ENCODE measurements around the gene PTK6. TPM values are rescaled to one million over a fixed set of nuclear protein-coding genes. Genes with fewer than 3 reads are reported as not detected.

The PTK6 gene
- total RNA-seq, 1 donor from 2014 or later, result 0.12 TPM

- Mint-ChIP-seq H3K4me3 (no peak overlapping the region), H3K27me3 (peaks cover 24% of the 10 kb centered on the region), H3K36me3 (no peaks in the 10 kb centered on the region), H3K27ac (no peak overlapping the region), H3K9me3 (no peaks in the 10 kb centered on the region), H3K4me1 (ENCODE audit: unreplicated experiment) (no peaks in the 10 kb centered on the region)
- DNase-seq (ENCODE audit: extremely low spot score, unreplicated experiment), result no peak
- no peak for TF ChIP-seq CTCF (conservative IDR thresholded peaks at IDR 0.05)
Observed at GRCh38 chr20:63487781-63488241, 49.4 kb downstream of the PTK6 start.

DNA sequence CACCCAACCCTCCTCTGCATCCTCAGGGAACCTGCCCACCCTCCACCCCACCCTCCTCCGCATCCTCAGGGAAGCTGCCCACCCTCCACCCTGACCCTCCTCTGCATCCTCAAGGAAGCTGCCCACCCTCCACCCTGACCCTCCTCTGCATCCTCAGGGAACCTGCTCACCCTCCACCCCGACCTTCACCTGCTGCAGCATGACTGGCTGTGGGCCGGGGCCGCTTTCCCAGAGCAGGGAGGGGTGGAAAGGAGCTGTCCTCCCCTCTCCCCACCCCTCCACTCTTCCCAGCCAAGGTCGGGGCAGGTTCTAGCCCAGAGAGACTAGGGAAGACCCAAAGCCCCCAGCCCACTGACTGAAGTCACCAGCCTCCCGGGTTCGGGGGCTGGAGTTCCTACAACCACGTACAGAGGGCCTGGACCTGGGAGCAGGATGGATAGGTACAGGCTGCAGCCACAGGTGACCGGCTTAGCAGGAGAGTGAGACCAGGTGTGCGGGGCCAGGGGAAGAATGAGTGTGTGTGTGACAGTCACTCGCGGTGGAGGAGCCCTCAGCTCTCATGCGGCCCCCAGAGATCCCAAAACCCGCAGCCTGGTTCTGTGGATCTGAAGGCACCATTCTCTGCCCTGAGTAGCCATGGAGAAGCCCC lies 49.9 kb downstream of the PTK6 start:
- H3K9me3 Mint-ChIP-seq, result no peaks in the 10 kb centered on the region
- TF ChIP-seq CTCF (conservative IDR thresholded peaks at IDR 0.05), result no peak
- H3K27ac Mint-ChIP-seq, result no peak overlapping the region
- no peaks in the 10 kb centered on the region for H3K4me1 Mint-ChIP-seq (ENCODE audit: unreplicated experiment)
- DNase-seq (ENCODE audit: extremely low spot score, unreplicated experiment), result no peak
- H3K4me3 Mint-ChIP-seq, result no peak overlapping the region
- H3K36me3 Mint-ChIP-seq, result no peaks in the 10 kb centered on the region
- peaks cover 29% of the 10 kb centered on the region for H3K27me3 Mint-ChIP-seq

DNA sequence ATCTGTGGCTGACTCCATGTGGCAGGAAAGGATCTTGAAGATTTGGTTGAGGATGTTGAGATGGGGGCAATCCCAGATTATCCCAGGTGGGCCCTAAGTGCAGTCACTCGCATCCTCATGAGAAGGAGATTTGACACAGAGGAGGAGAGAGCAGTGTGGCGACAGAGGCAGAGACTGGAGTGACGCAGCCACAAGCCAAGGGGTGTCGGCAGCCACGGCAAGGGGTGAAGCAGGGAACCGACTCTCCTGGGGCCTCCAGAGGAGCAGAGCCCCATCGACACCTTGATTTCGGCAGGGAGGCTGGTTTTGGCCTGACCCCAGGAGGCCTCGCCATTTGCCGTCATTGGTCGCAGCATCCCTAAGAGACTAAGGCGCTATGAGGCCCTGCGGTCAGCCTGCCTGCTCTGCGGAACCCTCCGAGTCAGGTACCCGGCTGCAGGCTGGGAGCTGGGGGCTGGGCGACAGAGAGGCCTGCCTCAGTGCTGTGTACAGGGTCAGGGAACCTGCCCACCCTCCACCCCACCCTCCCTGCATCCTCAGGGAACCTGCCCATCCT lies 50.8 kb downstream of the PTK6 start:
- Mint-ChIP-seq H3K9me3 (no peaks in the 10 kb centered on the region), H3K4me1 (ENCODE audit: unreplicated experiment) (peaks cover 2% of the 10 kb centered on the region), H3K4me3 (no peak overlapping the region), H3K27me3 (peaks cover 31% of the 10 kb centered on the region), H3K27ac (no peak overlapping the region), H3K36me3 (no peaks in the 10 kb centered on the region)
- DNase-seq (ENCODE audit: extremely low spot score, unreplicated experiment), result no peak
- TF ChIP-seq CTCF (conservative IDR thresholded peaks at IDR 0.05), result no peak

DNA sequence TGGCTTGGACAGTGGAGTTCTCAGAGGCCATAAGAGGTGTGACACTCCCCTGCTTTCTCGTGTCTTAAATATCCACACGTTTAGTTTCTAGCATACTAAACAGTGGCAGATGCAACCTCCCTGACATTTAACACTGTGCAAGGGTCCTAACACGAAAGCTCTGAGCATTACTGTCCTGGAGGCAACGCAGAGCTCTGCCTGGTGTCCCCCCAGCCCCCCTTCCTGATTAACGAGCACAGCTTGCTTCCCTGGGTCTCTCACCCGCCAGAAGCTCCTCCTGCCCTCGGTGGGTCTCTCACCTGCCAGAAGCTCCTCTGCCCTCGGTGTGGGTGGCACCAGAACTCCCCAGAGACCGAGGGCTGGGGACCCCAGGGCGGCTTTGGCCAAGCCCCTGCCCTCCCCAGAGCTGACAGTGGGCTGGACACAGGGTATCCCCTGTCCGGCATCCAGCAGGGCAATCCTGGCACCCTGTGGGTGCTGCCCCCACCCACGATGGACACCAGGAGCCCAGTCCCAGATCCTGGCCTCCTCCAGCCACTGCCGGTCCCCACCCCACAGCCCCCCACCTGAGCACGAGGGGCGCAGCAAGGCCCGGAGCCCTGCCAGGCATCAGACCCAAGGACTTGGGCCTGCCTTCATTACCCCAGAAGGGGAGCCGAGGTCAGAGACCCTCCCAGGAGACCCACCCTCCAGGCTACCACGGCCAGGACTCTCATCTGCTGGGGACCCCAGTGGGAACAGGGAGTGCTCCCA lies 52.3 kb downstream of the PTK6 start:
- Mint-ChIP-seq H3K9me3 (no peaks in the 10 kb centered on the region), H3K27me3 (peaks cover 37% of the 10 kb centered on the region), H3K4me3 (no peak overlapping the region), H3K27ac (no peak overlapping the region), H3K36me3 (no peaks in the 10 kb centered on the region), H3K4me1 (ENCODE audit: unreplicated experiment) (peaks cover 4% of the 10 kb centered on the region)
- DNase-seq (ENCODE audit: extremely low spot score, unreplicated experiment), result no peak
- no peak for TF ChIP-seq CTCF (conservative IDR thresholded peaks at IDR 0.05)

GRCh38 chr20:63484236-63484635 lies 52.9 kb downstream of the PTK6 start:
- Mint-ChIP-seq H3K4me1 (ENCODE audit: unreplicated experiment) (peaks cover 4% of the 10 kb centered on the region), H3K4me3 (no peak overlapping the region), H3K27ac (no peak overlapping the region), H3K9me3 (no peaks in the 10 kb centered on the region), H3K36me3 (no peaks in the 10 kb centered on the region), H3K27me3 (peaks cover 34% of the 10 kb centered on the region)
- no peak for TF ChIP-seq CTCF (conservative IDR thresholded peaks at IDR 0.05)
- no peak for DNase-seq (ENCODE audit: extremely low spot score, unreplicated experiment)
